Peyer's patch (tissue), 4 donors: ENCODE data around the gene SPINDOC. TPM values are rescaled to one million over a fixed set of nuclear protein-coding genes. Genes with fewer than 3 reads are reported as not detected.

ENCODE experiments used
- DNase-seq, 3 donors: peaks; one replicate each; pipeline ENCODE4 v3.0.0-alpha.2; 2017 to 2019
- H3K27ac ChIP-seq, 4 donors: fragments of 200-600 bp; sonication (generic); one replicate each; pipeline ENCODE4 v1.5.1; 2016 to 2019
- H3K27me3 ChIP-seq, 2 donors: fragments of 200-600 bp; sonication (generic); one replicate each; pipeline ENCODE4 v1.5.1; 2019
- H3K36me3 ChIP-seq, 3 donors: fragments of 200-600 bp; sonication (generic); one replicate each; pipeline ENCODE4 v1.5.1; 2016 to 2019
- H3K4me1 ChIP-seq, 4 donors: fragments of 200-600 bp; sonication (generic); one replicate each; pipeline ENCODE4 v1.5.1; 2016 to 2019
- H3K4me3 ChIP-seq, 4 donors: fragments of 200-600 bp; sonication (generic); 1 replicate in 3 of 4; 2 replicates in 1 of 4; pipeline ENCODE4 v1.5.1; 2016 to 2019; ENCODE audit warnings: mild to moderate bottlenecking in 1 of 4
- H3K9me3 ChIP-seq, 4 donors: fragments of 200-600 bp; sonication (generic); one replicate each; pipeline ENCODE4 v1.5.1; 2016 to 2019; ENCODE audit warnings: mild to moderate bottlenecking in 1 of 4
- POLR2A ChIP-seq, 2 donors: fragments of 450-650 bp; IDR thresholded peaks; one replicate each; pipeline ENCODE4 v1.5.1; 2017; ENCODE audit warnings: antibody characterized with exemption in 2 of 2, mild to moderate bottlenecking in 2 of 2, moderate library complexity in 2 of 2
- total RNA-seq, 4 donors: library from RNA; depleted of rRNA; stranded (reverse); fragments of >200 nt; gene quantifications; one replicate each; pipeline ENCODE4 v1.1.0, GENCODE V29; 2016
- TF ChIP-seq, protein P1 (sequence below), 6 experiments: fragments of 450-650 bp in 4 of 6; fragments of 200-600 bp in 2 of 6; sonication (generic) in 1 of 6; IDR thresholded peaks; one replicate each; pipeline ENCODE4 v1.5.1; 2017 to 2019; ENCODE audit warnings: antibody characterized with exemption in 6 of 6, mild to moderate bottlenecking in 3 of 6, moderate library complexity in 1 of 6

SPINDOC gene
- total RNA-seq, 4 donors from 2014 or later = 3.5 to 15.7 (median 6.4) TPM

DNA sequence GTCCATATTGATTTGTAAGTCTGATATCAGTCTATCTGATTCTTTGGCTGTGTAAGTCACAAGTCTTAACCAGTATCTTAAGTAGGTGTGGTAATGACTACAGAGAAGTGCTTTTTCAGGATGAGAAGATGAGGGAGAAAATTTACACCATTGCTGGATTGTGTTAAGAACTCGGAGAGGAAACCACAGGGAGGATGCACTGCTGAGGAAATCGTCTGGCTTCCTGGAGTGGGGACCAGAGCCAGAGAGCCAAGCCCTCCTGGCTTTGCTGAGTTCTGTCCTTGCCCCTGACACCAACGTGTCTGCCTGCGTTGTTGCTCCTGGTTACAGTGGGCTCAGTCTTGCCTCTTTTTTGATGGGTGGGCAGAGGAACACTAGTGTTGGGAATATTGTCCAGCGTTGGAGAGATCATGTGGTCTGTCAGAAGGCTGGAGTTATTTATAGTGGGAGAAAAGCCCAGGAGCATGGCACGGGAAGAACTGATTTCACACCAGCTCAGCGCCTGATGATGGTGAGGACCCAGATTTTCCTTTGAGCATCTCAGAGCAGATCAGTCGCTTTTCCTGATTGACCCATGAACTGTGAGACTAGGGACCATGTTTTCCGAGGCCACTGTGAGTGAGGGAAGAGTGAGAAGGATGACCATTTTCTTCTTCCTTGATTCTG, 55.3 kb downstream of the SPINDOC start:
- peak in 1 of 3 donors; percentile 27 for DNase-seq
- Histone ChIP-seq H3K9me3 (no peaks in the 10 kb centered on the region), H3K4me3 (no peak overlapping the region), H3K27me3 (no peaks in the 10 kb centered on the region), H3K36me3 (no peaks in the 10 kb centered on the region), H3K27ac (peak overlapping the region in 3 of 4 donors; percentile 45 to 79 (median 57)), H3K4me1 (peaks cover 15 to 84% (median 32%) of the 10 kb centered on the region in 4 donors)
- no peak for TF ChIP-seq POLR2A (IDR thresholded peaks at IDR 0.05)
- TF ChIP-seq, protein P1, sequence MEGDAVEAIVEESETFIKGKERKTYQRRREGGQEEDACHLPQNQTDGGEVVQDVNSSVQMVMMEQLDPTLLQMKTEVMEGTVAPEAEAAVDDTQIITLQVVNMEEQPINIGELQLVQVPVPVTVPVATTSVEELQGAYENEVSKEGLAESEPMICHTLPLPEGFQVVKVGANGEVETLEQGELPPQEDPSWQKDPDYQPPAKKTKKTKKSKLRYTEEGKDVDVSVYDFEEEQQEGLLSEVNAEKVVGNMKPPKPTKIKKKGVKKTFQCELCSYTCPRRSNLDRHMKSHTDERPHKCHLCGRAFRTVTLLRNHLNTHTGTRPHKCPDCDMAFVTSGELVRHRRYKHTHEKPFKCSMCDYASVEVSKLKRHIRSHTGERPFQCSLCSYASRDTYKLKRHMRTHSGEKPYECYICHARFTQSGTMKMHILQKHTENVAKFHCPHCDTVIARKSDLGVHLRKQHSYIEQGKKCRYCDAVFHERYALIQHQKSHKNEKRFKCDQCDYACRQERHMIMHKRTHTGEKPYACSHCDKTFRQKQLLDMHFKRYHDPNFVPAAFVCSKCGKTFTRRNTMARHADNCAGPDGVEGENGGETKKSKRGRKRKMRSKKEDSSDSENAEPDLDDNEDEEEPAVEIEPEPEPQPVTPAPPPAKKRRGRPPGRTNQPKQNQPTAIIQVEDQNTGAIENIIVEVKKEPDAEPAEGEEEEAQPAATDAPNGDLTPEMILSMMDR (IDR thresholded peaks at IDR 0.05) = no peak

DNA sequence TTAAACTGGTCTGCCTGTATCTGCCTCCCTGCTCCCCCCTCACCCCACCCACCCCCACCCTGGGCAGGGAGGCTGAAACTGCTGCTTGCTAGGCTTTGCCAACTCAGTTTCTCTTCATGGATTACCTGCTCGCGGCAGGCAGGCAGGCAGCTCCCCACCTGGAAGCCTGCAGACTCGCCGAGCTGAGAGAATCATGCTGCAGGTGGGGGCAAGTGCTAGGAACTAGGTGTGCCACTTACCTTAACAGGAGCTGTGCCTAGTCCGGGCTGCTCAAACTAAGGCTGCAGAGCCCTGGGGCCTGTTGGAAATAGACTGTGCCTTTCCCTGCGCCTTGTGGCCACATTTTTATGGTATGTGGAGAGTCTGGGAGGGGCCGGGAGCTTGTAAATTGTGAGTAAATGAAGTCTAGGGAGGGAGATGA, 55.9 kb downstream of the SPINDOC start:
- H3K27ac ChIP-seq = peak overlapping the region; percentile 33 to 79 (median 51)
- no peaks in the 10 kb centered on the region for H3K9me3 ChIP-seq
- TF ChIP-seq, protein P1 (IDR thresholded peaks at IDR 0.05) = no peak
- H3K27me3 ChIP-seq = no peaks in the 10 kb centered on the region
- no peak overlapping the region for H3K4me3 ChIP-seq
- H3K4me1 ChIP-seq = peaks cover 20 to 87% (median 32%) of the 10 kb centered on the region in 4 donors
- no peaks in the 10 kb centered on the region for H3K36me3 ChIP-seq
- peak in 2 of 3 donors; percentile 64 to 65 for DNase-seq

DNA sequence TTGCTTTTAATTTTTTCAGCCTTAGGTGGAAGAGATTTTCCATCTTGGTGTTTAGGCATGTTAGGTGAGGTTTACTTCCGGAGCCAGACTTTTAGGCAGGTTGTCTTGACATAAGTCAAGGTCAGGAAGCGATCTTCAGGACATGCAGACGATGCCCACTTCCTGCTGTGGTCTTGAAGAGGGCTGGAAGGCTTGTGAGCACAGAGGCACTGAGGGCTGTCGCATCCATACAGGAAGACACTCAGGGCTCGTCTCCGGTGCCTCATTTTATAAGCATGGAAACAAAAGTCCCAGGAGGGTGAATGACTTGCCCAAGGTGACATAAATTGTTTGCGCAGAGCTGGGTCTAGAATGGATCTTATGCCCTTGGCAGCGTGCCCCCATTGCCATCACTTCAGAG, 56.4 kb downstream of the SPINDOC start:
- Histone ChIP-seq H3K9me3 (no peaks in the 10 kb centered on the region), H3K27me3 (no peaks in the 10 kb centered on the region), H3K36me3 (no peaks in the 10 kb centered on the region), H3K4me3 (no peak overlapping the region), H3K4me1 (peaks cover 20 to 92% (median 32%) of the 10 kb centered on the region in 4 donors), H3K27ac (peak overlapping the region; percentile 33 to 79 (median 51))
- peak in 2 of 3 donors; percentile 70 to 90 for DNase-seq
- TF ChIP-seq, protein P1 (IDR thresholded peaks at IDR 0.05) = no peak
- TF ChIP-seq POLR2A (IDR thresholded peaks at IDR 0.05) = no peak

DNA sequence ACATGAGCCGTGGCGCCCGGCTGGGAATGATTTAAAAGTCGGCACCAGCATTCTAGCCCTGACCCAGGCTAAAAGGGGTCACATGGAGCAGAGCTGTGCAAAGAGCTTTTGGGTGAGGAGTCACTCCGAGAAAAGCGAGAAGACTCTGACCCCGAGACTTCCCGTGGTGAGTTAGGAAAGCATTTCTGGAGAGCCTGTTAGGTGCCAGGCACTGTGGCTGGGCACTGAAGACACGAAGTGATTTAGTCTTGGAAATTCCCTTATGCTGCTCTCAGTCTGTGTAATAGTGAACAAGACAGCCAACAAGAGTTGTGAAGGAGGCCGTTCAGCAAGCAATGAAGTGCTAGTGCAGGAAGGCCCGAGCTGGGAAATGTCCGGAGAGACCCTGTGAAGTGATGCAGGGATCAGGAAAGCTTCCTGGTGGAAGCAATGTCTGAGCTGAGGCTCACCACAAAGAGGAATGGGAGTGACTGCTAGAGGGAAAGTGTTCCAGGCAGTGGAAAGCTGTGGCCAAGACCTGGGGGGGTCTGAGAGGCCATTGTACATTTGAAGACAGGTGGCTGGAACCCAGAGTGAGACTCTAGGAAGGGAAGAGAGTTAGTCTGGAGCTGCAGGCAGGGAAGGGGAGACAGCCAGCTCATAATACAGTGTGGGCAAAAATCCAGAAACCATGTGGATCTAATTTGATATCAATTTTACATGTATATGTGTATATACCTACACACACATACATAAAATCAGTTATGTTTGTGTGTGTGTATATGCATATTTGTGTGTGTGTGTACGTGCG, 57.3 kb downstream of the SPINDOC start:
- DNase-seq = peak in 1 of 3 donors; percentile 47
- TF ChIP-seq, protein P1 (IDR thresholded peaks at IDR 0.05) = no peak
- TF ChIP-seq POLR2A (IDR thresholded peaks at IDR 0.05) = no peak
- H3K36me3 ChIP-seq = no peaks in the 10 kb centered on the region
- no peak overlapping the region for H3K4me3 ChIP-seq
- peaks cover 20 to 86% (median 29%) of the 10 kb centered on the region in 4 donors for H3K4me1 ChIP-seq
- H3K27me3 ChIP-seq = no peaks in the 10 kb centered on the region
- H3K27ac ChIP-seq = peak overlapping the region in 3 of 4 donors; percentile 33 to 89 (median 57)
- H3K9me3 ChIP-seq = no peaks in the 10 kb centered on the region

DNA sequence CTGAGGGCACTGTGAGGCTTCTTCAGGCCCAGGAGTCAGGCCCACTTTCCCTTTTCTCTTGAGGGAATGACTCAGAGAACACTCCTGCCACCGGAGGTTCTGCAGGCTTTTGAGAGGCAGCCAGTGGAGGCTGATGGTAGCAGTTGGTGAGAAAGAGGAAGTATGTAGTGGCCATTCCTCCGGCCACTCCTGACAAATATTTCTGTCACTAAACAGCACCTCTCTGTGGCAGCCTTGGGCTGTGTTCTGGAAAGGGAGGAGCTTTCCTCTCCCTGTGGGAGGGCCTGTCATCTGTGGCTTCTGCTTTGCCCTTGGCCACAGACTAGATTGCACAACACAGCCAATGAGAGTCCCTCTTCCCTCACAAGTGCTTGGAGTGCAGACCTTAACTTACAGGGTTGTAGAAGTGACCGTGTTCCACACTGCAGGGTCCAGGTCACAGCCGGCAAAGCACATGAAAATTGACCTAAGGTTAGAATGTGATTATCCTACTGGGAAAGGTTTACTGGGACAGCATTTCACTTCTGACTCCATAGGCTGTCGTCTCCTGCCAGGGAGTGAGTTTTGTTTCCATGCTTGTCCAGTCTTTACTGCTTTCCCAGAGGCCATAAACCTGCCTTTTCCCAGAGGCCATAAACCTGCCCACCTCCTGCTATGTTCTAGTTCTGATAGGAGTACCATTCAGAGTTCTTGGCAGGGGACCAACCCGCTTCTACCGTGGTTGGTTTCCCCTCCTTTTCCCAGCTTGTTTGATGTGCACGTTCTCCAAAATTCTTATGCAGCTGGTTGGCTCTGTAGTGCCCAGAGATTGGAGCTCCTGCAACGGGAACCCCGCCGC, 58.9 kb downstream of the SPINDOC start:
- Histone ChIP-seq H3K4me1 (peaks cover 20 to 75% (median 26%) of the 10 kb centered on the region in 4 donors), H3K27me3 (no peaks in the 10 kb centered on the region), H3K36me3 (peaks cover 0 to 3% (median 0%) of the 10 kb centered on the region in 3 donors), H3K4me3 (peak overlapping the region in 1 of 4 donors; percentile 29), H3K9me3 (no peaks in the 10 kb centered on the region), H3K27ac (peak overlapping the region; percentile 8 to 89 (median 36))
- peak; percentile 43 to 90 (median 77) for DNase-seq
- TF ChIP-seq POLR2A (IDR thresholded peaks at IDR 0.05) = peak in 1 of 2 donors; percentile 44
- TF ChIP-seq, protein P1 (IDR thresholded peaks at IDR 0.05) = peak in 3 of 6 experiments; percentile 65 to 80 (median 76)
